Endodermal cell (in vitro differentiated cells): ENCODE results near the gene PTCHD1. TPM values are rescaled to one million over a fixed set of nuclear protein-coding genes. Genes with fewer than 3 reads are reported as not detected.

ENCODE experiments used
- DNase-seq: peaks from one replicate; pipeline ENCODE4 v3.0.0-alpha.2; 2017
- H3K27ac ChIP-seq: 2 replicates; pipeline ENCODE4 v1.5.1; 2013; ENCODE audit warnings: mild to moderate bottlenecking, low read depth, low read length, moderate library complexity
- H3K27me3 ChIP-seq: 2 replicates; pipeline ENCODE4 v1.6.1; 2013; ENCODE audit warnings: mild to moderate bottlenecking, low read length, moderate library complexity; ENCODE audit not compliant: insufficient read depth, control insufficient read depth, poor library complexity, severe bottlenecking
- H3K36me3 ChIP-seq: 2 replicates; pipeline ENCODE4 v1.7.0; 2013; ENCODE audit warnings: mild to moderate bottlenecking, low read length, moderate library complexity; ENCODE audit not compliant: control insufficient read depth, insufficient read depth
- H3K4me1 ChIP-seq: one replicate; pipeline ENCODE4 v1.7.0; 2013; ENCODE audit warnings: low read length; ENCODE audit not compliant: control insufficient read depth, insufficient read depth
- H3K4me3 ChIP-seq: 2 replicates; pipeline ENCODE4 v1.5.1; 2013; ENCODE audit warnings: mild to moderate bottlenecking, low read length, moderate library complexity
- H3K9ac ChIP-seq: 2 replicates; pipeline ENCODE4 v1.6.1; 2013; ENCODE audit warnings: mild to moderate bottlenecking, low read length, moderate library complexity; ENCODE audit not compliant: poor library complexity, severe bottlenecking; ENCODE audit errors: extremely low read depth
- H3K9me3 ChIP-seq: 2 replicates; pipeline ENCODE4 v1.6.1; 2013; ENCODE audit warnings: mild to moderate bottlenecking, low read length, moderate library complexity; ENCODE audit not compliant: control insufficient read depth
- H3K27ac Mint-ChIP-seq: 2 replicates; pipeline ENCODE4 v1.8.0; 2020; ENCODE audit warnings: mixed read lengths
- H3K27me3 Mint-ChIP-seq: 2 replicates; pipeline ENCODE4 v1.8.0; 2021; ENCODE audit warnings: mild to moderate bottlenecking, mixed read lengths; ENCODE audit not compliant: insufficient read depth
- H3K36me3 Mint-ChIP-seq: 2 replicates; pipeline ENCODE4 v1.8.0; 2020; ENCODE audit warnings: low read depth, mixed read lengths
- H3K4me1 Mint-ChIP-seq: 2 replicates; pipeline ENCODE4 v1.8.0; 2020; ENCODE audit warnings: mixed read lengths
- H3K4me3 Mint-ChIP-seq: 2 replicates; pipeline ENCODE4 v1.8.0; 2020; ENCODE audit warnings: mild to moderate bottlenecking, moderate library complexity, mixed read lengths
- H3K9me3 Mint-ChIP-seq: 2 replicates; pipeline ENCODE4 v1.8.0; 2020; ENCODE audit warnings: mild to moderate bottlenecking, mixed read lengths
- WGBS, 2 experiments: methylation state at CpG; one replicate each; pipeline versions ENCODE4 v1.1.5 to v1.1.7; 2013; ENCODE audit warnings: missing lambda C conversion rate in 2 of 2, mixed read lengths in 1 of 2; ENCODE audit not compliant: insufficient coverage in 1 of 2, insufficient read length in 1 of 2; 5-methylcytosine and 5-hydroxymethylcytosine counted together
- total RNA-seq, 2 donors: library from RNA; stranded (reverse); fragmentation: NEBNext Ultra II Directional in 1 of 2; extraction: Animal tissue kit (Norgen Biotek cat#: 25700) in 1 of 2; gene quantifications; 2 replicates in 1 of 2; 3 replicates in 1 of 2; pipeline ENCODE4 v1.2.1, GENCODE V29; 2021
- TF ChIP-seq, protein P1 (sequence below): fragments of 200-600 bp; sonication (generic); conservative IDR thresholded peaks from 2 replicates; pipeline ENCODE4 v1.5.0; 2021; ENCODE audit warnings: antibody characterized with exemption, mild to moderate bottlenecking

PTCHD1 gene
- total RNA-seq, 2 donors from 2014 or later: 0.92 to 0.95 TPM

DNA sequence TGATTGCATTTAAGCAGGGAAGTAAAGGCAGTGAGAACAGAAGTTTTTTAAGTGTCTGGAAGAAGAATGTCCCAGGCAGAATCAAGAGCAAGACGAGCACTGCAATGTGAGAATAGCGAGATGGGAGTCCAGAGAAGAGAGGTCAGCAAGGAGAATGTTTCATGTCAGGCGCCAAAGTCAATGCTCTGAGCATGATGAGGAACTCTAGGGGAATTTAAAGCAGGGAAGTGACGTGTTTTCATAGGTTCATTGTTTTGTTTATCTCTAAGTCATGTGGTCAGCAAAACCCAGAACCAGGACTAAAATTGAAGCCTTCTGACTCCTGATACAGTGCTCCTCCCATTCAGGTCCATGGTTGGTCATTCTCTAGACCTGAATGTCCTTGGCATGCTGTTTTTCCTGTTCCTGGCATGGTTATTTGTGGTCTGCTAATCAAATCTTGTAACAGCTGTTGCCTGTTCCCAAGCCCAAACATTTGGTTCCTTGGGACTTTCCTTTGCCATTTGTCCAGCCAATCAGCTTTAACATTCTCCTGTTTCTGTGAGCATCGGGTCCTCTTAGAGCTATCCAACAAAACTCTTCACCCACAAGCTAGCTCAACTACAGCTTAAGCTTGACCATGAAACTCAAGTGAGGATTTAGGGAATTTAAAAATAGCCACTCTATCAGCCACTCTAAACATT is 37.7 kb downstream of the PTCHD1 start:
- WGBS, 2 experiments: 89 to 96% methylated on average over 4 to 5 of the region's 5 CpGs
- H3K36me3 ChIP-seq: no peaks in the 10 kb centered on the region
- H3K27me3 Mint-ChIP-seq: no peaks in the 10 kb centered on the region
- H3K27me3 ChIP-seq: no peaks in the 10 kb centered on the region
- TF ChIP-seq, protein P1, sequence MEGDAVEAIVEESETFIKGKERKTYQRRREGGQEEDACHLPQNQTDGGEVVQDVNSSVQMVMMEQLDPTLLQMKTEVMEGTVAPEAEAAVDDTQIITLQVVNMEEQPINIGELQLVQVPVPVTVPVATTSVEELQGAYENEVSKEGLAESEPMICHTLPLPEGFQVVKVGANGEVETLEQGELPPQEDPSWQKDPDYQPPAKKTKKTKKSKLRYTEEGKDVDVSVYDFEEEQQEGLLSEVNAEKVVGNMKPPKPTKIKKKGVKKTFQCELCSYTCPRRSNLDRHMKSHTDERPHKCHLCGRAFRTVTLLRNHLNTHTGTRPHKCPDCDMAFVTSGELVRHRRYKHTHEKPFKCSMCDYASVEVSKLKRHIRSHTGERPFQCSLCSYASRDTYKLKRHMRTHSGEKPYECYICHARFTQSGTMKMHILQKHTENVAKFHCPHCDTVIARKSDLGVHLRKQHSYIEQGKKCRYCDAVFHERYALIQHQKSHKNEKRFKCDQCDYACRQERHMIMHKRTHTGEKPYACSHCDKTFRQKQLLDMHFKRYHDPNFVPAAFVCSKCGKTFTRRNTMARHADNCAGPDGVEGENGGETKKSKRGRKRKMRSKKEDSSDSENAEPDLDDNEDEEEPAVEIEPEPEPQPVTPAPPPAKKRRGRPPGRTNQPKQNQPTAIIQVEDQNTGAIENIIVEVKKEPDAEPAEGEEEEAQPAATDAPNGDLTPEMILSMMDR: no peak
- no peak overlapping the region for H3K9ac ChIP-seq
- no peaks in the 10 kb centered on the region for H3K9me3 ChIP-seq
- no peak overlapping the region for H3K27ac ChIP-seq
- H3K4me1 Mint-ChIP-seq: no peaks in the 10 kb centered on the region
- H3K9me3 Mint-ChIP-seq: no peaks in the 10 kb centered on the region
- no peaks in the 10 kb centered on the region for H3K4me1 ChIP-seq
- H3K36me3 Mint-ChIP-seq: no peaks in the 10 kb centered on the region
- no peak overlapping the region for H3K4me3 Mint-ChIP-seq
- no peak overlapping the region for H3K4me3 ChIP-seq
- DNase-seq: no peak
- H3K27ac Mint-ChIP-seq: no peak overlapping the region

DNA sequence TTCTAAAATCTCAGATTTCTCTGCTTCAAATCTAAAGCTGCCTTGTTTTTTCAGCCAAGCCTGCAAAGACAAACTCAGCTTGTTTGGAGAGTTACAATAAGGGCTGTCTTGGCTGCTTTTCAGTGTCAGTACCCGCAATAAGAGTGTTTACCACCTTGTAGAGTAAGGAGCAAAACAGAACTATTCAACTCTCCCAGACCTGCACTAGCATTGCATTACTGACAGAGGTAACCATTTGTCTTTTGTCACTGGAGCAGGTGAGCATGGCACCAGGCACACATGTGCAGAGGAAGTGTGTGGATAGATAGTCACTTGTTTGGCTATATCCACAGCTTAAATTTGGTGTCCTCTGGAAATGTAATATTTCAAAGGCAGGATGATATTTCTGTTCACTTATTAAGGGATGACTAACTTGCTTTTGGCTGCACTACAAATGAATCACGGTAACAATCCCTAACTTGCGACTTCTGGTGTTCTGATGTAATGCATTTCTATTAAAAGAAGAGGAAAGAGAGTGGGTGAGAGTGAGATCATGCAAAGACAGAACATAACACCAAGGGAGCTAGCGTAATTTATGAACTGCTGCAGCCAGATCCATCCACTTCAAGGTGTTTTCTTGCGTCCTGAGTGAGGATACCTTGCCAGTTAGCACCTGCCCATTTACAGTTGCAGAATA is 38.6 kb downstream of the PTCHD1 start:
- 83 to 95% methylated on average over 2 to 5 of the region's 5 CpGs for WGBS, 2 experiments
- Mint-ChIP-seq H3K27me3 (no peaks in the 10 kb centered on the region), H3K4me3 (no peak overlapping the region), H3K36me3 (no peaks in the 10 kb centered on the region), H3K9me3 (no peaks in the 10 kb centered on the region), H3K27ac (no peak overlapping the region), H3K4me1 (no peaks in the 10 kb centered on the region)
- Histone ChIP-seq H3K9me3 (no peaks in the 10 kb centered on the region), H3K4me3 (no peak overlapping the region), H3K4me1 (no peaks in the 10 kb centered on the region), H3K27ac (no peak overlapping the region), H3K9ac (no peak overlapping the region), H3K36me3 (no peaks in the 10 kb centered on the region), H3K27me3 (no peaks in the 10 kb centered on the region)
- TF ChIP-seq, protein P1: no peak
- no peak for DNase-seq

DNA sequence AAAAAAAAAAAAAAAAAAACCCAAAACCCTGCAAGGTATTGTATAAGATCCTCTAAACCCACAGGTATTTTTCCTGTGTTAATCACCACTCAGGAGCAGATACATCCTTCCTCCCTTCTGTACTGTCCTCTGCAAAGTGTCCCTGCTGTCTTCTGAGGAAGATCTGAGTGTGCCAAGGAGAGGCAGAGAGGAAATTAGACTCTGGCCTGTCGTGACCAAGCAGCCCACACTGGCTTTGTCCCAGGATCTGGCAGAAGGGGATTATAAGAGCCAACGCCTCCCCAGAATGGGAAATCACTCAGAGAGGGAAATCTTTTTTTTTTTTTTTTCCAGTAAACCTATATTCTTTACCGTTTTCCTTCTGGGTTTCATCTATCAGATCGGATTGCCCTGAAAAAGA is 39.6 kb downstream of the PTCHD1 start:
- H3K36me3 Mint-ChIP-seq: no peaks in the 10 kb centered on the region
- no peak overlapping the region for H3K27ac Mint-ChIP-seq
- TF ChIP-seq, protein P1: no peak
- Histone ChIP-seq H3K36me3 (no peaks in the 10 kb centered on the region), H3K4me1 (no peaks in the 10 kb centered on the region), H3K4me3 (no peak overlapping the region), H3K27ac (no peak overlapping the region), H3K9me3 (no peaks in the 10 kb centered on the region), H3K9ac (no peak overlapping the region), H3K27me3 (no peaks in the 10 kb centered on the region)
- H3K27me3 Mint-ChIP-seq: no peaks in the 10 kb centered on the region
- WGBS, 2 experiments: 87% methylated on average over 3 of the region's 4 CpGs; no CpG with 5 or more reads in 1 of the 2 experiments
- H3K4me1 Mint-ChIP-seq: no peaks in the 10 kb centered on the region
- no peak overlapping the region for H3K4me3 Mint-ChIP-seq
- no peaks in the 10 kb centered on the region for H3K9me3 Mint-ChIP-seq
- no peak for DNase-seq
